HG03095 (cell line): ENCODE measurements around the gene GTPBP6.
"Not testable (repeated sequence)": the region's sequence is repeated elsewhere in the genome, so short reads cannot be mapped to it uniquely, and the experiment has no call there.

Source experiments
- ATAC-seq: cut with Tn5 transposase; IDR thresholded peaks from one replicate; pipeline ENCODE4 v1.9.1; 2021; ENCODE audit warnings: moderate library complexity; ENCODE audit not compliant: unreplicated experiment

Gene GTPBP6

DNA sequence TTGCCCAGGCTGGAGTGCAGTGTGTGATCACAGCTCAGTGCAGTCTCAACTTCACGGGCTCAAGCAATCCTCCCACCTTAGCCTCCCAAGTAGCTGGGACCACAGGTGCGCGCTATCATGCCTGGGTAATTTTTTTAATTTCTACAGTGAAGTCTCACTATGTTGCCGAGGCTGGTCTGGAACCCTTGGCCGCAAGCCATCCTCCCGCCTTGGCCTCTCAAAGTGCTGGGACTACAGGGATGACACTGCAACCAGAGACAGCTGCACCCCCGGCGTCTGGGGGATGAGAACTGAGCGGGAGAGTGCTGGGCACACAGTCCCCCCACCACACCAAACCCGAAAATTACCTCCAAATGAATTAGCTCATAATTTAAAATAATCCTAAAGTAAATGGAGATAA, 33.1 kb upstream of the GTPBP6 start:
- no peak for ATAC-seq

DNA sequence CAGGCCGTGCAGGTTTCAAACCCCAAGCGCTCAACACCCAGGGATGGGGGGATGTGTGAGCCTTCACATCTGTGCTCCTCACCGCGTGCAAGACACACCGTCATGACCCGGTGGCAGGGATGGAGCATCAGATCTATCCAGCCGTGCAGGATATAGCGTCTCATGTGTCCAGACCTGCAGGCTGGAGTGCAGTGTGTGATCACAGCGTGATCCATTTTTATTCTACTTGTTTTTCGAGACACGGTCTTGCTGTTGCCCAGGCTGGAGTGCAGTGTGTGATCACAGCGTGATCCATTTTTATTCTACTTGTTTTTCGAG, 32.7 kb upstream of the GTPBP6 start:
- not testable (repeated sequence) for ATAC-seq

DNA sequence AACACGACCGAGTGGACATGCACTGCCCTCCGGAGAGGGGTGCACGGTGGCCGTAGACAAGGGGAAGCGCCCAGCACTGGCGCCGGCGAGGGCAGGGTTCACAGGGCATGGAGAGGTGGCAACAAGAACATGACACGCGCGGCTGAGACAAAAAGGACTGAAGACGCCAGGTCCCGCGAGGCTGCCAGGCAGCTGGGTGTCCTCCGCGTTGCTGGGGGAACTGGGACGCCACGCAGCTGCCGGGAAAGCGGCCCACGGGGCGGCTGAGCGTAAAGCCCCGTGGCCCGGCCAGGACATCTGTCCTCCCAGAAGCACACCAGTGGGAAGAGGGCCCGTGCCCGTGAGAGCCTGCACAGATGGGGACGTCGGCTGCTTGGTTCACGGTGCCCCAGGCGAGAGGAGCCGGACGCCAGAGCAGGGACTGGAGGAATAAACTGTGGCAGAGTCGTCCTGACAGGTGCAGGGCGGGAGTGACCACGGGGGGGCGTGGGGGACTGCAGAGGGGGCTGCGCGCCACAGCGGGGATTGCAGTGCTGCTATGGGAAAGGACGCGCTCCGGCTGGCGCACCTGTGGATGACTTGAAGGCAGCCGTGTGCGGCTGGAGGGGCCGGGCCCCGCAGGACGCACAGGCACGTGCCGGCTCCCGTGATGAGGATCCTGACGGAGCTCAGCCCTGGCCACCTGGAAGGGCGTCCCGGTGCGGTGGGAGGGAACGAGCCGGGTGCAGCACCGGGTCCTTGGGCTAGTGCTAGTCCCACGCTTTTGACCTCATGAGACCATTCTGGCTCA, 32.1 kb upstream of the GTPBP6 start:
- no peak for ATAC-seq

DNA sequence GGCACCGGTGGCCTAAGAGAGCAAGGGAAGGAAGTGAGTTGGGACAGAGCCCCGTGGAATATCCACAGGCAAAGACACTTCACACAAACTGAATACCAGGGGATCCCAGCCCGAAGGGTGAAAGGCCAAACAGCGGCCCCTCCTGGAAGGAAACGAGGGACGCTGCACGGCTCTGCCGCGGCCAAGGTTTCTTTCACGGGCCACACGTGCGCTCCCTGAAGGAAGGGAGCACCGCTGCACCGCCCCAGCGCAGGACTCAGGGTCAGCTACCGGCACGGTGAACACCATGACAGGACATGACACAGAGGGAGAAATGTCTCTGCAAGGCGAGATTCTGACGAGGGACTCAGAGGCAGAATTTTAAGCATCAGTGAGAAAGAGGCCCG, 31.5 kb upstream of the GTPBP6 start:
- no peak for ATAC-seq

DNA sequence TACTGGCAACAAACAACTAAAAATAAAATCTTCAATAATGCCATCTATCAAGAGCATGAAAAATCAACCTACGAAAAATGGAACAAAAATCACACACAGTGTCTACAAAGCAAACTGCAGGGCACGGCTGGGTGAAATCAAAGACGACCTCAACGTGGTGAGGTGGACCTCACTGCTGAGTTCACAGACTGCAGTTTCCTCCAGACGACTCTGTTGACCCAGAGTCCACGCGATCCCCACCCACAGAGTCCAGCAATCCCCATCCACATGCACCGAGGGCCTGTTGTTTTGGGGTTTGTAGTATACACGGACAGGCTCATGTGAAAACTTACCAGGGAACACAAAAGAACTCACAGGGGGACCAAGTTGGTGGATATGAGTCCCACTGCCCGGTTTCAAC, 31.1 kb upstream of the GTPBP6 start:
- no peak for ATAC-seq

DNA sequence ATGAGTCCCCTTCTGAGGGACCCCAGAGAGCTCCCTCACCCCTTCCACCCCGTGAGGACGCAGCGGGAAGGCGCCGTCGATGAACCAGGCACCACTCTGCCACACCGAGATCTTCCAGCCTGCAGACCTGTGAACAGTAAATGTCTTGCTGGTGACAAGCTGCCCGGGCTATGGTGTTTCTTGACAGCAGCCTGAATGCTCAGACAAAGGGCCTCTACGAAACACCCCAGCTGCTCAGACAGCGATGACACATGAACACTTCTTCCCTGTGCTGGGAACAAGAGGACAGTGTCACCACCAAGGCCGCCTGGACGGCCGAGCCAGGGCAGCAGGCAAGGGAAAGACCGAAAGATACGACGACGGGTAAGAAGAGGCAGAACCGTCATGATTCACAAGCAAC, 30.6 kb upstream of the GTPBP6 start:
- ATAC-seq: no peak

DNA sequence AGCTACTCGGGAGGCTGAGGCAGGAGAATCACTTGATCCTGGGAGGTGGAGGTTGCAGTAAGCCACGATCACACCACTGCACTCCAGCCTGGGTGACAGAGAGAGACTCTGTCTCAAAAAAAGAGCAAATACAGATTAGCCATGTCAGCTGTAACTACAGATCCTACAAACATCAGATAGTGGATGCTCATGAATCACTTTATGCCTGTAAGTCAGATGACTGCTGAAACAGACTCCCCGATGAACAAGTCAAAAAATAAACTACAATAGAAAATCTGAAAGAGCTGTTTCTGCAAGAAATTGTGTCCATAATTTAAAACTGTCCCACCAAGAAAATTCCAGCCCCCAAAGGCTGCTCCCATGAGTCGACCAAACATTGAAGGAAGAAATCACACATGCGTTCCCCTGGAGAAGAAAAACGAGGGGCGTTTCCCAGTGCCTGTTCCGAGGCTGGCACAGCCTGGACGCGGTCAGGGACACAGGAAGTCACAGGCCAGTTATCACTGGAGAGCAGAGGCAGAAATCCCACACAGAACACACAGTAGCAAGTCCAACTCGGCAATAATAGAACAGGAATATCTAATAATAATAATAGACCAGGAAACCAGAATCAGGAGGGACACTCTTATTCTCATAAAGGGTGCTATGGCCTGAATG, 30.0 kb upstream of the GTPBP6 start:
- no peak for ATAC-seq

DNA sequence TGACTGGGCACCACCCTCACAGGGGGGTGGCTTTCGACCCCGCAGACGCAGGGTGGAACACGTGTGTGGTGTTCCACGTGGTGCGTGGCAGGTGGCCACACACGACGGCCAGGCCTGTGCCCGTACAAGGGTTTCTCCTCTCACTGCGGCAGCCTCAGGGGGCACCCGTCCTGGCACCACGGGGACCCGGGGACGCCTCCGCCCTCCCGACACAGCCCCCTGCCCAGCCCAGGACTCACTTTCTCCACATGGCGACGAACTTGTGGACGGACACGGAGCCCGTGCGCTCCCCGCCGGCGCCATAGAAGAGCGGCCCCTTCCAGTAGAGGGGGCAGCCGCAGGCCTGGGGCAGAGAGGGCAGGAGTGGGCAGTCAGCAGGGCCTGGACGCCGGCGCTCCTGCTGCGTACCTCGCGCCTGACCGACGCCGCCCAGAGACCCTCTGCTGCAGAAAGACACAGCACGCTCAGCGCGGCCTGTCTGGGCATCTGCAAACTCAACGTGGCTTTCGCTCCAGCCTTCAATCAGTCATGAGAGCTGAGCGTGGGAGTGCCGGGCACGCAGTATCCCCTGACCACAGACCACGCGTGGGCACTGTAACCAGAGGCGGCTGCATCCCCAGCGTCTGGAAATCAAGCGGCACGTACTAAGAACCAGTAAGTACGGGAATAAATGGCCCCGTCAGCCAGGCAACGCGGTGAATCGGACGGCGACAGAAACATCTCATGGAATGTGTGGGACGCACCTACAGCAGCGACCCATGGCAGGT, 28.9 kb upstream of the GTPBP6 start:
- ATAC-seq: no peak

DNA sequence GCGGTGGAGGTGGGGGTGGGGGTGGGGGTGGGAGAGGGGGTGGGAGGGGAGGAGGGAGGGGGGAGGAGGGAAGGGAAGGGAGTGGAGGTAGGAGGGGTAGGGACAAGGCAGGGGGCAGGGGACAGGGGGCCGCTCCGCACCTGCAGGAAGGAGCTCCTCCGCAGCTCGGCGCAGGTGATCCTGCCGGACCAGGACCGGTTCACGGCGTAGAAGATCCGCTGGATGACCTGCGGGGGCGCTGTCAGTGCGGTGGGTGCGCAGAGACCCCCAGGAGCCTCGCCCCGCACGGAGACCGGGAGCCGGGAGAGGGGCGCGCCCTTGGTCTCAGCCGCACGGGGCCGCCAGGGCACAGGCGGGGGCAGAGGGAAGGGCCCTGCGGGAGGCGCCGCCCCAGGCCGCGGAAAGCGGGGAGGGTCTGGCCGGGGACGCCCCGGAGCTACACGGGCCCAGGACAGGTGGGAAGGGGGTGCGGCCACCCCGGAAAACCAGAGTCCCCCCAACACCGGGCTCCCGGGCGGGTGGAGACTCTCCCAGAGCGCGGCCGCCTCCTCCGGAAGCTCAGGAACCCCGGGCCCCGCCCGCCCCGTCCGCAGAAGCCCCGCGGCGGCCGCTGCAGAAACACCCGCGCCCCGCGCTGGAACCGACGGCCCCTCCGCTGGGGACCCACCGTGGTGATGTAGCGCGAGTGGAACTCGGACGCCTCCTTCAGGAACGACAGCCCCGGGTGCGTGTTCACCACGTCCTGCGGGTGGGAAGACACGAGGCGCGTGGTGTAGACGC, 27.6 kb upstream of the GTPBP6 start:
- no peak for ATAC-seq

DNA sequence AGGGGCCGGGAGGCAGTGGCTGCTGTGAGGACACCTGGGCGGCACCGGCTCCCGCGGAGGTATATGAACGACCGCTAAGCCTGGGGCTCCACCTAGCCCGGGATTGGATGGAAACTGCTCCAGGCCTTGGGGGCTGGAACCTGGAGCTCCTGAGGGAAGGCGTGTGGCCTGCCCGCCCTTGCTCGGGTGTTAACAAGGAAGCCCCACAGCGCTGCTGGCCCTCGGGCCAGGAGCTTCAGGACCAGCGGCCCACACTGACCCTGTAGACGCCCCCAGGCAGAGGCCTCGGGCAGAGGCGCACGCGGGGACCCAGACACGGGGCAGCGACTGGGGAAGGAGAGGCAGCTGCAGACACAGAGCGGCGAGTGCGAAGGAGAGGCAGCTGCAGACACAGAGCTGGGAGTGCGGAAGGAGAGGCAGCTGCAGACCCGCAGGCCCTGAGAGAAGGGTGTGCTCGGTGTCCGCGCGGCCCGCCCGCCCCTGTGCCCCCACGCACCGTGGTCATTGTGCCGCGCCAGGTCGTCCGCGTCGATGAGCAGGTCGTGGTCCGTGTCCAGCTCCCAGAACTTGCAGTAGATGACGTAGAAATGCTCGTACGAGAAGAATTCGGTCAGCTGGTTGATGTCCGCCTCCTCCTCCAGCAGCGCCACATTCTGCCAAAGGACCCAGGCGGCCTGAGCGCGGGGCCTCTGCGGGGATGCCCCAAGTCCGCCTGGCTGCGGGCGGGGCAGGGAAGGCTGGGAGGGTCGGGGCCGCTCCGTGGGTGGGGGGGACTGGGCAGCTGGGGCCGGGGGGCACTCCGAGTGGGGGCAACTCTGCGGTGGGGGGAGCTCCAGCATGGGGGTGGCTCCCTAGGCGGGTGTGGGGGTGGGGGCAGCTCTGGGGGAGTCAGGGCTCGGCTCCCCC, 26.7 kb upstream of the GTPBP6 start:
- ATAC-seq: no peak

DNA sequence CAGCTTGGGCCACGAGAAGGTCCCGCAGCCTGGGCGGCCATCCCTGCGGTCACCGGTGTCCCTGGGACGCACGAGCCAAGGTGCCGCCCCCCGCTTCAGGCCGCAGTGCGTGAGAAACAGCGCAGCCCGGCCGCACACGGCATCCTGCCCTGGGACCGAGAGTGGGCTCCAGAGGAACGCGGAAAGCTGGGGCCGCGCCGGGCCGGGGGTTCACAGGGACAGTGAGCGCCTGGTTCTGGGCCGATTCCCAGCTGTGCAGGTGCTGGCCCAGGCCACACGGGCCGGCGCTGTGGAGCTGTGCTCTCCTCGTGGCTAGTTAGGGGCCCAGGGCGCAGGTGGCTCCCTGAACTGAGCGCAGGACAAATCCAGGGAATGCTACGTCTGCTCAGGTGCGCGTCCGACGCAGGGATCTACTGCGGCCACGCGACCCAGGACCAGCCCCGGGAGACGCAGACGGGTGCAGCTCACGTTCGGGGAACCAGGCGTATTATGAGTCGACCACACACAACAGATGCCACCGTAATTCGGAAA, 25.8 kb upstream of the GTPBP6 start:
- no peak for ATAC-seq

DNA sequence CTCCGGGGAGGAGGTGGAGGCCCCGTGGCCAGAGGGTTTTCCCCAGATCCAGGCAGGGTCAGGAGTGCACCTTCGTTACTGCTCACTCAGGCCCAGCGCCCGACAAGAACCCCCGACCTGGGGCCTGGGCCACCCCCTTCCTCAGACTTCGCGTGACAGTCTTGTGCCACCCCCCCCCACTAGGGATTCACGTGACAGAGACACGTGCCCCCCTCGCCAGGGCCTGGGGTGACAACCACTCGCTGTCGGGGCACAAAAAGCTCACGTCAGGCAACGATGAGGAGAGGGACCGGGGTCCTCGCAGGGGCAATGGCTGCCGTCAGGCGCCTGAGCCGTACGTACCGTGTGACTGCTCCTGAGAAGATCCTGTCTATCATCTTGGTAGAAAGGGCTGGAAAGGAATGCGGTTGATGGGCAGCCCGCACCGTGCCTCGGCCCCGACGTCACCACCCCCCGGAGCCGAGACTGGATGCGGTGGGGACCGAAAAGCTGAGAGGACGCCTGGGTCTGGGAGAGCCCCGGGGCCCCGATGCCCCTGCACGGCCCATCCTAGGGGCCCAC, 23.0 kb upstream of the GTPBP6 start:
- no peak for ATAC-seq

DNA sequence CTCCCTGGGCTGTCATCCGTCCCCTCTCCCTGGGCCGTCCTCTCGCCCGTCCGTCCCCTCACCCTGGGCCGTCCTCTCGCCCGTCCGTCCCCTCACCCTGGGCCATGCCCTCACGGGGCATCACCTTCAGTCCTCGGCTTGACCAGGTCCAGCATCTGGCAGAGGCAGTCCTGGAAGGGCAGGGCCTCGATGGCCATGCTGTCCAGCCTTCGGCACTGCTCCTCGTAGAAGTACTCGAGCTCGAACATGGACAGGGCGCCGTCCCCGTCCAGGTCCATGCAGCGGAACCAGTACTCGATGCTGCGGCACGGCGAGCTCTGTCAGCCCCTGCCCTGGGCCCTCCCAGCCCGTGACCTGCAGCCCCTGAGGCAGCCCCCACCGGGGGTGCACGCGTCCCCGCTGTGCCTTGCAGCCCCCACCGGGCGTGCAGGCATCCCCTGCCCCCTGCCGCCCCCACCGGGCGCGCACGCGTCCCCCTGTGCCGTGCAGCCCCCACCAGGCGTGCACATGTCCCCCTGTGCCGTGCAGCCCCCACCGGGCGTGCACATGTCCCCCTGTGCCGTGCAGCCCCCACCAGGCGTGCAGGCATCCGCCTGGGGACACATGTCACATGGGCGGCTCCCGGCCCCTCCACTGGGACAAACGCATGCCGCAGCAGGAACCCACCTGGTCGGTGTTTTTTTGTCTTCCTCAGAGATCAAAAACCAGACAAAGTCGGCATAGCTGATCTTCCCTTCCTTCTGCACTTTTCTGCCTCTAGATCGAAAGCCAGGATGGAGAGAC, 22.2 kb upstream of the GTPBP6 start:
- ATAC-seq: no peak

DNA sequence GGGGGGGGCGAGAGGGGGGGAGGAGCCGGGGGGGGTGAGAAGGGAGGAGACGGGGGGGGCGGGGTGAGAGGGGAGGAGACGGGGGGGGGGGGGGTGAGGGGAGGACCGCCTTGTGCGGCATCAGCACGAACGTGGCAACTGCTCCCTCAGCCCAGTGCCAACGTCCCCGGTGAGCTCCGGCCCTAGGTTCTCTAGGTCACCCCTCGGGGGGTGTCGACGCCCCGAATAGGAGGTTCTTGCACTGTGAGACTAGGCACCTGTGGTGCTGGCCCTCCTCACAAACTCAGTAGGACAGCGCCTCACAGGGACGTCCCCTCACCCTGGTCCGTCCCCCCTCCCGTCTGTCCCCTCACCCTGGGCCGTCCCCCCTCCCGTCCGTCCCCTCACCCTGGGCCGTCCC, 21.5 kb upstream of the GTPBP6 start:
- ATAC-seq: no peak

DNA sequence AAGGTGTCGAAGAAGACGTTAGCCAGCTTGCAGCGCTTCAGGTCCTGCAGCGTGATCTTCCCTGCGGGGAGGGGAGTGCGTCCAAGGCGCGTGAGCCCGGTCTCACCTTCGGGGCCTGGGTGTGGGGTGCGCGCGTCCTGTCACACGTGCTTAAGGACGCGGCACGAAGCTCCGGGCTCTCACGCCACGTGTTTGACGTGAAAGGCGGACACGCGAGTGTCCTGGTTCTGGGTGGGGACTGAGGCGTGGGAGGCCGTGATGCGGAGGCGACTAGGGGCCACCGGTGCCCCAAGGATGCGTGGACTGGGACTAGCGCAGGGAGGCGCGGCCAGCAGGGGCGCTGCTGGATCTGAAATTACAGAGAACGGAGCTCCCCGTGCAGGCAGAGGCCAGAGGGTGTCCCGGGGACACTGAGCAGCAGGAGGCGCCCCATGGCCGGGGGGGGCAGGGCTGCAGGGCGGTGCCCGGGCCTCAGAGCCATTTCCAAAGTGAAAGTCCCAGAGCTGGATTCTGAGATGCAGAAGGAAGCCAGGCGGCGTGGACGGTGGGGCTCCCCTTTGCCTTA, 20.3 kb upstream of the GTPBP6 start:
- no peak for ATAC-seq

DNA sequence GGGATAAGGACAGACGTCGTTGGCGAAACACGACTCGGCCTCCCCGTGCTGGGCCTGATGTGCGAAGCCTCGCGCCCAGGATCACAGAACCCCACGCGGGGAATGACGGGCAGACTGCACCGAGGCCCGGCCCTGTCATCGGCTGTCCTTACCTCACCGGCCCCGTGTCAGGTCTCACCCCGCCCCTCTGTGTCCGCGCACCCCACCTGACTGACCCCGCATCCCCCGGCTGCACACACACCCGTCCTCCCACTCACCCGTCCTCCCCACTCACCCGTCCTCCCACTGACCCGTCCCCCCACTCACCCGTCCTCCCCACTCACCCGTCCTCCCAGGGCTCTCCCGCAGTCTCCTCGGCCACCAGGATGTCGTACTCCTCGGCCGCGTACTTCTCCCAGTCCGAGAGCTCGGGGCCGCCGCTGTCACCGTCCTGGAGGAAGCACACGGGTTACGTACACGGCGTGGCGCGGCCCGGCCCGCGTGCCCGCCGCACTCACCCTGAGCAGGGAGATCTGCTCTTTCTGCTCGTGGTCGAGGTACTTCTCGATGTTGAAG, 19.8 kb upstream of the GTPBP6 start:
- no peak for ATAC-seq

DNA sequence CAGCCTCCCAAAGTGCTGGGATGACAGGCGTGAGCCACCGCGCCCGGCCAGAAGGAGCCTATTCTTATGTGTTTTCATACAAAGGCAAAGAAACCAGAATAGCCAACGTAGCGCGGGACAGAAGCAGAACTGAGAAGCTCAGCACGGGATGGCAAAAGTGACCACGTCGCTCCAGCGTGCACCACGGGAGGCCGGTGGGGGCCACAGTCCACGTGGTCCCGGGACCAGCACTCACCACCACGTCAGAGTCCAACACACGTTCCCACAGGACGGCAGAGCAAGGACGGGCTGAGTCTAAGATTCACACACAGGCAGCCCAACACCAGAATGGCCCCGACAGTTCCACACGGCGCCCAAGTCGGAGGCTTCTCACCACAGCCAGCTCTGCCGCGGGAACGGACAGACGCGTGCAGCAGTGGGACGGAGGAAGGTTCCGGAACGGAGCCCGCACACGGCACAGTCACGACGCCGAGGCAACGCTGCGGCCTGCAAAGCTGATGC, 18.8 kb upstream of the GTPBP6 start:
- ATAC-seq: no peak

DNA sequence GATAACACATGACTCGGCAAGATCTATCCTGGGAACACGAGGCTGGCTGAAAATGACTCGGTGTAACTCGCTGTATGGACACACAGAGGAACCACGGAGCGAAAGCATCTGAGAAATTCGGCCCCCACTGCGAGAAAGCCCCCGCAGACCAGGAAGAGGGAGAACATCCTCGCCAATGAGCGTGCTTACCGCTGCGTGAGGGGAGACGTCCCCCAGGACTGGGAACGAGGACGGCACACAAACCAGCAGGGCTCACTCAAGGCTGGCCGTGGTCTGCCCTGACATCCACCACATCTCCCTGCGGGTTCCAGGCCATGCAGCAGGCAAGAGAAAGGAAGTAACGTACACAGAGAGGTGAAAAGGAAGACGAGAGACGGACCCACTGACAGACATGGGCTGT, 17.6 kb upstream of the GTPBP6 start:
- no peak for ATAC-seq
